Pulmonary artery endothelial cell (primary cell): Measurements from ENCODE around the gene MPO. TPM values are rescaled to one million over a fixed set of nuclear protein-coding genes. Genes with fewer than 3 reads are reported as not detected.

Experiments used
- DNase-seq: peaks from one replicate; pipeline ENCODE4 v3.0.0-alpha.2; 2011; ENCODE audit warnings: low read depth, low spot score
- total RNA-seq: library from RNA; depleted of rRNA; stranded (reverse); fragments of >200 nt; gene quantifications from 2 replicates; pipeline ENCODE4 v1.2.3, GENCODE V29; 2014

The MPO gene
- total RNA-seq, 1 donor from 2014 or later = under 0.01 TPM

DNA sequence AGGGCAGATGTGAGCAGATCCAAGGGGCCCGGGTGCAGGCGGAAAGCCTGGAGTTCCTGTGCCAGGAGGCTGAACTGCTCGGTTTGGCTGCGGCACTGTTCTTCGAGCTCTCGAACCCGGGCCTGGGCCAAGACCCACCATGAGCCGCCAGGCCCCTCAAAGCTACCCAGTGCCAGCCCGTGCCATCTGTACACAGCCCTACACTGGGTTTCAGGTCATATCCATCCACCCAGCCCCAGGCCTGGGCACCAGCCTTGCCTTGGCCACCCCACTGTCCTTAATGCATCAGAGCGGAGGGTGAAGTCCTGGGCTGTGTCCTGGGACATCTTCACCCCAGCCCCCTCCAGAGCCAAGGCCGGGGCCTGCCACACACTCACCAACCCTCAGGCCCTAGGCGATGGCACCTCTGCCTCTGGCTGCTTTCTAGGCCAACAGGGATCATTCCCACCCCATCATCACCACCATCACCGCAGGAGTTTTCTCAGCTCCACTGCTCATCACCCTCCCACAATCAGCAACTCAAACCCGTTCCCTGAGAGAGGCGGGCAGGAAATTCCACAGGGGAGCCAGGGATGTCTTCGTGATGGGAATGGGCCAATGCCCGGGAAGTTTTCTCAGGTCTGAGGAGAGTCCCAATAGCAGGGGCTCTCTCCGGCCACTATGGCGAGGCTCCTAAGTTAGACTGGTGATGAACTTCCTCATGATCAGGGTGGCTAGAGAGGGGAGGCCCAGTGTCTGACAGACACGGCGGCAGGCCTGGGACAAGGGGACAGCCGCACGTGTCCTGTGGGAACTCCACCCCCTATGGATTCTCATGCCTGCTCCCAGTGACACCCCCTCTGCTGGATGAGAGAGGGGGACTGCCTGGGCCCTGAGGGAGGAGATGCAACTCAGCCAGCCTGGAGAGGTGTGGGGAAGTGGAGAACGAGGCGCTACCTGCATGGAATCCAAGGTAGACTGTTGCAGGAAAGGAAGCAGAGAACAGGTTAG lies 38.7 kb upstream of the MPO start:
- no peak for DNase-seq

DNA sequence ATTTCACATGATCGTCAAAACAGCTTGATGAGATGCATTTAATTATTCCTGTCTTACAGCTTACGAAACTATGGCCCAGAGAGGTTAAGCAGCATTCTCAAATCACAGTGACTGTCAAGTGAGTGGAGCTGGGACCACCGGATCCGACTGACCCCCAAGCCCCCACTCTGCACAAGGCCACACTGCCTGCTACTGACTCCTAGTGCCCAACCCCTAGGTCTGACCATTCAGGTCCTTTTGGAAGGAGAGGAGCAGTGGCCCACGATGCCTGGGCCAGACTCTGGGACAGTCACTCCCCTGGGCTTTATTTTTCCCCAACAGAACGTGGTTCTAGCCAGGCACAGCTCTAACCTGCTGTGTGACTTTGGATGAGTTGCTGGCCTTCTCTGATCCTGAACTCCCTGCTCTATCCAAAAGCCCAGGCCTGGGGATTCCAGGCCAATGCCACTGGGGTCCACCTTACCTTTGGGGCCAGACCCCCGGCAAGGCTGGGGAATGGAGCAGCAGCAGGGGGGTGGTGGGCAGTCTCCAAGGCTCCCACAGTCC lies 38.0 kb upstream of the MPO start:
- no peak for DNase-seq

DNA sequence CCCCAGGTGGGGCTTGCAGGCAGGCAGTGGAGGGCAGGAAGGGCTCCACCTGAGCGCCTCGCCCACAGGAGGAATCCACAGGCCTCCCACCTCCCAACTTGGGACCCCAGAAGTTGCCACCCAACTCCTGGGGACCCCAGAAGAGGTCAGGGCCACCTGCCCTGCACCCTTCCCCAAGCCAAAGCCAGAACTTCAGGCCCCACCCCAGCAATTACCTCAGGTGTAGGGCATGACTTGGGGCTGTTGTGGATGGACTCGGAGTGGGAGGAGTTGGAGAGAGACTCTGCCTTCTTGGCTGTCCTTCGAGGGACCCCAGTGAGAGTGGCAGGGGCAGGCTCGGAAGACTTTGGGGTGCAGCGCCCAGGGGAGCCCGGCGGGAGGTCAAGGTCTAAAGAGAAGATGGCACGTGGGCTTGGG lies 37.3 kb upstream of the MPO start:
- no peak for DNase-seq

DNA sequence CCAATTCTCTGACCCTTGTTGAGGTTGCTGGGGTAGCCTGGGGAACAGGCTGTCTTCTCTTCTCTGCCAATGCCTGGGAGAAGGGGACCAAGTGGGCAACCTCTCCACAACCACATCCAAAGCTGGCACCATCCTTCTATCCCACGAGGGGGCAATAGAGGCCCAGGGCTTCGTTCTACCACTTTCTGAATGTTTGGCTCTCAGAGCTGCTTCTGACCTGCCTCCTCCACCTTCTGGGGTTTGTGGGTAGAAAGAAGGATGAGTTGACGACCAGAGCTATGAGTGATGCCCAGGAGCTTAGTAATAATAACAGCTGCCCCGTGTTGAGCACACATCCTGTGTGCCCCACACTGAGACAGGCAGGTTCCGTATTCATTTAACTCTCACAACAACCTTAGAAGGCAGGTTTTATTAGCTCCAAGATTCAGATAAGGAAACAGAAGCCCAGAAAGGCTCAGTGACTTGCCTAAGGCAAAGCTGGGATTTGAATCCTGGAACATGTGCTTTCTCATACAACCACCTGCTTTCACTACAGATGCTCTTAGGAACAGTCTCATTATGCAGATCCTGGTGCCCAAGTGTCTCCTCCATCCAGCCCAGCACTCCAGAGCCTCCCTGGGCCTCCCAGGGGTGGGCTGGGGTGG lies 36.8 kb upstream of the MPO start:
- DNase-seq = no peak

DNA sequence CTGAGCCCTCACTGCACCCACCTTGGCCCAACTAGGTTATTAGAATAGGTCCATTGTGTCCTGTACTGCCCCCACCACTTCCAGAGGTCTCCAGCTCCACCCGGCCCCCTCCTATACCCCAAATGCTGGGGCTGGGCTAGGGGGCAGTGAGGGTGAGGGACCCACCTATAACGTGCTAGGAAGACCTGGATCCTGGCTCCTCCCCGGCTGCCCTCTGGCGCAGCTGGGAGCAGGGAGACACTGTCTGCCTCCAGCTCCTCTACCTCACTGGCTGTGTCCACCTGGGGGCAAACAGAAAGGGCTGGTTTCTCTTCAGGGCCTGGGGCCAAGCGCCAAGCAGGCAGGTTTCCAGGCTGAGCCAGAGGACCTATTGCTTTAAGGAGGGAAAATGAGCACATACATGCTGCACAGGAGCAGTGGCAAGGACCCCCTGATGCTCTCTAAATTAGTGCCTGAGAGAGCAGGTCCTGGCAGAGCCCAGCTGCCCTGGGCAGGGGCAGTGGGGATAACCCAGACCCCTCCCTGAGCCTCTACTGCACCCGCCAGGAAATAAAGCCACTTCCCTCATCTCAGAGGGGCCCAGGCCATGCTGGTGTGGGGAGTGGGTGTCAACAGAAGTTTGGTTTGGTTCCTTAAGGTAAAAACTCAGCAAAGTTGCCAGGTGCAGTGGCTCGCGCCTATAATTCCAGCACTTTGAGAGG lies 35.7 kb upstream of the MPO start:
- DNase-seq = no peak

DNA sequence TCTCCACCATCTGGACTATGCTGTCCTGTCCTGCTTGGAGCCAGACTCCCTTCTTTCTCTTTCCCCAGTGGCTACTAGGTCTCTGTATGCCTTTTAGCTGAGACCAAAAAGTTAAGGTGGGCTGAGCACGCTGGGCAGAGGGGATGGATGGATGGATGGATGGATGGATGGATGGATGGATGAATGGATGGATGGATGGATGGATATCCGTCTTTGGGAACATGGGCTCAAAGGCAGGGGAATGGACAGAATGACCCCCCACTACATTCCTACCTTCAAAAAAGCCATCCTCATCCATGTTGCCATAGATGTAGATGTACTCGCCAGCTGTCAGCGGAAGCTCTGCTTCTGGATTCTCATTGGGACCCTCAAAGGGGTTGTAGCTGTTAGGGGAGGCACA lies 35.0 kb upstream of the MPO start:
- DNase-seq = no peak

DNA sequence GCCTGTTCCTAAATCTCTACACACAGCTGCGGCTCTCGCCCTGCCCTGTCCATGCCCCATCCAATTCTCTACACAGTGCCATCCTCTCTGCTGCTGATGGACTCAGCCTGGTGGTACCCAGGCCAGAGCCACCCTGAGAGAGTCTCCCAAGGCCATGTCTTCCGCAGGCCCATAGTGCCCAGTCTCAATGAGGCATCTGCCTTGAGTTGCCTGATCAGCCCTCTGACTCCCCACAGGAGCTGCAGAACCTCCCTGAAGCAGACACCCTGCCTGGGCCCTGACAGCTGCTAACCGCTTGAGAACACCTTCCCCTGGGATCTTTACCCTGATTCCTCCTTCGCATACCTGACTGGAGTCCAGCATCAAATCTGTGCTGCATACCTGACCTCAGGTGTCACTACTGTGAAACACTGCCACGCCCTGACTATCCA lies 34.6 kb upstream of the MPO start:
- DNase-seq = no peak

DNA sequence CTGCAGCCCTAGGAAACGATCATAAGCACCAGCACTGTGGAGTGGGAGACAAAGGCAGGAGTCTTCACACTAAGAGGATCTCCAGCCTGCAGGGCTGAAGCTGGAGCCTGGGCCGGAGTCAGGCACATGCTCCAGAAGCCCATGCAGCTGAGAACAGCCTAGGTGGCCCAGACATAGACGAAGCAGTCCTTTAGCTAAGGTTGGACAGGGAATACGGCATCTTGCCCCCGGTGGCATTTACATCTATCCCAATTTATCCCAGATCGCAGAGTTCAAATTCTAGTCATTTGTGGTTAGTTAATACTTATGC lies 33.9 kb upstream of the MPO start:
- no peak for DNase-seq

DNA sequence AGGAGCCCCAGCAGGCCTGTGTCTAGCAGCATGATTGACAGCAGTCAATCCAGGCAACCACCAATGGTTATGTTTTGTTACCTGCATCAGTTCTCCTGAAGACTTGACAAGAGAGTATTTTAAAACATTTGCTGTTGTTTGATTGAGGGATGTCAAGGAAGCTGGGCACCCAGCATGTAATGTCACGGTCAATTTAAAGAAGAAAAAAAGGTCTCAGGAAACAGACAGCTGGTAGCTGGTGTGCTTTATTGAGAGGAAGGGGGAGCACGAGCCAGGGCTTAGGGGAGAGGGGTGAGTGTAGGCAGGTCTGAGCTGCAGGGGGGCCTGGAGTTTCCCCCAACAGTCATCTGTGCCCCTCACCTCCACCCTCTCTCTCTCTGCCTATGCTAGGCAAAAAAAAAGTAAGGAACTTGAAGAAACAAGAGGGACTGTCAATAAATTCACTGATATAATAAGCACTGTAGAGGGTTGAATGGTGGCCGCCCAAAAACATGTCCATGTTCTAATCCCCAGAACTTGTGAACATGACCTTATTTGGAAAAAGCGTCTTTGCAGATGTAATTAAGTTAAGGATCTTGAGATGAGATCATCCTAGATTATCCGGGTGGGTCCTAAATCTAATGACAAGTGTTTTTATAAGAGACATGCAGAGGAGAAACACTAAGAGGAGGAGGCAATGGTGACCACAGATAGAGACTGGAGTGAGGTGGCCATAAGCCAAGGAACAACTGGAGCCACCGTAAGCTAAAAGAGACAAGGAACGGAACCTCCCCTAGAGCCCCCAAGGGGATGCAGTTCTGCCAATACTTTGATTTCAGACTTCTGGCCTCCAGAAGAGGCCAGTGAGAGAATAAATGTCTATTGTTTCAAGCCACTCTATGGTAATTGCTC lies 33.3 kb upstream of the MPO start:
- DNase-seq = no peak

DNA sequence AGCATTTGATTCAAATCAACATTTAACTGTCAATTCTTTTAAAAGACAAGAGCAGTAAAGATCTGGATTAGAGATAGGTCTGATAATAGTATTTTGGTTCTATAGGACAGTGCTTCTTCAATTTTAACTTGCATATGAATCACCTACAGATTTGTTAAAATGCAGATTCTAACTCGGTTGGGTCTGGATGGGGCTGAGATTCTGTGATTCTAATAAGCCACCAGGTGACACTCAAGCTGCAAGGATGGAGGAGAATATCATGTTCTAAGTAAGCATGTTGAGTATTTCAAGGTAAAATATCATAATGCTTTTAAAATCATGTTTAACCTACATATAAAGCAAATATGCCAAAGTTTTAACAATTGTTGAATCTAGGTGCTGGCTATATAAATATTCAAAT lies 32.1 kb upstream of the MPO start:
- no peak for DNase-seq

DNA sequence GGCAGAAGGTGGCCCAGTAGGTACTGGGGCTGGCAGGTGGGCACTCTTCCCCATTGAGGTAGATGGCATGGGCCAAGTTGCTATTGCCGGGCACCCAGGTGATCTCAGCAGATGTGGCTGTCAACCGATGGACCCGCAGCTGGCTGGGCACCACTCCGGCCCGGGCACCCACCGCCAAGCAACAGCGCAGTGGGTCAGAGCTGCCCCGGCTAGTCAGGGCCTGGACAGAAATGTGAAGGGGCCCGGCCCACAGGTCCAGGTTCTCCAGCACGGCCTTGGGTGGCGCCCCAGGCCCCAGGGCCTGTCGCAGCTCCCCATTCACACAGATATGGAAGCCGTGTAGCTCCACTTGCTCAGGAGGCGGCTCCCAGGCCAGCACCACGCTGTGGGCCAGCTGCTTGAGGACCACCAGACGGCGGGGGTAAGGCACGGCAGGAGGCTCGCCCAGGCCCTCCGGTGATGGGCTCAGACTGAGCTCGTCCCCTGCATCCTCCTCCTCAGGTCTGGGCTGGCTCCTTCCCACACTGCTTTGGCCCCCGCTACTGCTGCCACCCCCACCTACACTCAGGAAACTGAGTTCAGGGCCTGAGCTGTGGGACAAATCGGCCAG lies 31.4 kb upstream of the MPO start:
- no peak for DNase-seq

DNA sequence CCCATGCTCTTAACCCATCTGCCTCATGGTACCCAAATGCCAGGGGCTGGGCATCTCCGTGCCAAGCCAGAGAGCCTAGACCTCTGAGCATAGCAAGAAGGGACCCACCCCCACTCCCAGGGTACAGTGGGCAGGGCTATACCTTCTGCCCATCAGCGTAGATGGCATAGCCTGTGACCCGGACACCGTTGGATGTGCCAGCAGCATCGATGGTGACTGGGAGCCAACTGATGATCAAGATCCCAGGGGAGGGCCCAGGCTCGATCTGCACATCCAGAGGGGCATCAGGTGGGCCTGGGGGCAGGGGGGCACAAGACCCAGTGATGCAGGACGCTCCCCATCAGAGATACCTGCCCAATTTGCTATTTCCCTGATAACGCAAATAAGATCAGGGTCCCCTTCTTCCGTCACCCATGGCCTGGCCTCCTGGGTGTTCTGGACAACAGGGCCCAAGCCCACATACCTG lies 30.7 kb upstream of the MPO start:
- DNase-seq = no peak

DNA sequence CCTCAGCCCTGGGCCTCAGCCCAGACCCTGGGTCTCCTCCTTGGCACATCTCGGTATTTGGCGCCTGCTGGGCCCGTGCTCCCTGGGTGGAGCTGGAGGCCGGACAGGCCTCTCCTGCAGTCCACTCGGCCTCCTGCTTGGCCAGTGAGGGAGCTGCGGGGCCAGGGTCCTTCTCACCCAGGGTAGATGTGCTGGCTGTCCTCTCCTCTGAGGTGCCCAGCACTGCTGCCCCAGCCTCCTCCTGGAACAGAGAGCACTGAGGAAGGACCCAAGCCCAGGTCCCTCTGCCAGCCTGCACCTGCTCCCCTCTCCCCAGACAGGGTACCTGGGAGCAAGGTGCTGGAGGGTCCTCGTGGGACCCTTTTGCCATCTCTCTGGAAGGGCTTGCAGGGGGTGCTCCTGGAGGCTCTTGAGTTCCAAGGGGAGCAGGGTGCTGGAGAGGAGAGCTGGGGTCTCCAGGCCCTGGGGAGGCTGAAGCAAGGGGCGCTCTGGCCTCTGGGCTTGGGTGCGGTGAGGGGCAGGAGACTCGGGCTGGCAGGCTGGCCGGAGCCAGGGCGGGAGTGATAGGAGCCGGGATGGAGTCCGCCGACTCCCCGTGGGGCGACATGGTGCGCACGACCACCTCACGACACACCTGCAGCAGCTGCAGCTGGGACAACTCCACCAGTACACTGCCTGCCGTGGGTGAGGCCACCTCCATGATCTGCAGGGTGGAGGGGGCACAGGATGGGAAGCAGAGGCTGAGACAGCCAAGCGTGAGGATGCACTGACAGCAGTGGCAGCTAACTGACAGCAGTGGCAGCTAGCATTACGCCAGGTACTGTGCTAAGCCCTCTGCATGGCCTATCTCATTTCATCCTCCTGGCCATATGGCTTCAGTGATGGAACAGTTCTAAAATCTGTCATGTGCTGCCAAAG lies 30.0 kb upstream of the MPO start:
- DNase-seq = no peak

DNA sequence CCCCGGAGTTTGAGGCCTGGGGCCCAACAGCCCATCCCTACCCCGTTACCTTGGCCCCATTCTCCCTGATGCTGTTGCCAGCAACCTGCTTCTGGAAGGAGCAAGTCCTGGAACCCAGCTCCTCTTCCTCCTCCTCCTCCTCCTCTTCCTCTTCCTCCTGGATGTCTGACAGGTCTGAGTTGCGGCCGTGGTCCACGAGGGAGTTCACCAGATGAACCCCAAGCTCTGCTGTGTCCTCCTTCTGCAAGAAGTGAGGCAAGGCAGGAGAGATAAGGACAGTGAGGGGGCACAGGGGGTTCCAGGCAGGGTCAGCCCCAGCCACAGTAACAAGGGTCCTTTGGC lies 29.2 kb upstream of the MPO start:
- DNase-seq = no peak

DNA sequence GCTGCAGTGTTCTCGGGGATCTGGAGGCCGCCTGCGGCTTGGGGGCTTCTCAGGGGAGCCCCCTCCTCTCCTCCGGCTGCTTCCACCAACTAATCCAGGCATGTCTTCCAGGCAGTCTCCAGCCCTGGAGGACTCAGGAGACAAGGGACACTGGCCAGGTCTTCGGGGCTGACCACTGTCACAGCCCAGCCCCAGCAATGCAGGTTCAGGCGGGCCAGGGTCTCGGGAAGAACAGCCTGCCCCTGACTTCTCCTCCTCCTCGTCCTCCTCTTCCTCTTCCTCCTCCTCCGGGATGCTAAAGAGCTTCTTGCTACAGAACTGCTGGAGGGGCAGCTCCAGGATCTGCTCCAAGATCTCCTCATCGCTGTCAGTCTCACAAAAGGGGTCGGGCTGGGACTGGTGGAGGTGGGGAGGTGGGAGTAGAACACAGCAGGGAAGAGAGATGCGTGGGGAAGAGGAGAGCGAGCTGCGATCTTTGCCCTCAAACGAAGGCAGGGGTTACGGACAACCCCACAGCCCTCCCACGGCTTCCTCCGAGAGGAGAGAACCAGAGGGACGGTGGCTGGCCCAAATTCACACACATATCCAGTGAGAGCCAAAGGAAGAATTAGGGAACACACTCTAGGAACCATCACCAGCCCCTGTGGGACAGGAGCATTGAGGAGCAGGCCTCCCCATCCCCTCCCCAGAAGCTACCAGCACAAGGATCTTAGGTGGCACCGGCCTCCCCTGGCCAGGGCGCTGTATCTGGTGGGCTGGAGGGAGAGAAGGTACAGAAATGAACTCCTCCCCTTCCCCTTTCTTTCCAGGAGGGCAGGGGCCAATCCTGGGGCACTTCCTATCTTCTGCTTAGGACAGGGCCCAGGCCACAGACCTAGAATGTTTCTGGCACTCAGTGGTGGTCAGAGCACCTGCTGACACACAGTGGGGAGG lies 28.5 kb upstream of the MPO start:
- no peak for DNase-seq

DNA sequence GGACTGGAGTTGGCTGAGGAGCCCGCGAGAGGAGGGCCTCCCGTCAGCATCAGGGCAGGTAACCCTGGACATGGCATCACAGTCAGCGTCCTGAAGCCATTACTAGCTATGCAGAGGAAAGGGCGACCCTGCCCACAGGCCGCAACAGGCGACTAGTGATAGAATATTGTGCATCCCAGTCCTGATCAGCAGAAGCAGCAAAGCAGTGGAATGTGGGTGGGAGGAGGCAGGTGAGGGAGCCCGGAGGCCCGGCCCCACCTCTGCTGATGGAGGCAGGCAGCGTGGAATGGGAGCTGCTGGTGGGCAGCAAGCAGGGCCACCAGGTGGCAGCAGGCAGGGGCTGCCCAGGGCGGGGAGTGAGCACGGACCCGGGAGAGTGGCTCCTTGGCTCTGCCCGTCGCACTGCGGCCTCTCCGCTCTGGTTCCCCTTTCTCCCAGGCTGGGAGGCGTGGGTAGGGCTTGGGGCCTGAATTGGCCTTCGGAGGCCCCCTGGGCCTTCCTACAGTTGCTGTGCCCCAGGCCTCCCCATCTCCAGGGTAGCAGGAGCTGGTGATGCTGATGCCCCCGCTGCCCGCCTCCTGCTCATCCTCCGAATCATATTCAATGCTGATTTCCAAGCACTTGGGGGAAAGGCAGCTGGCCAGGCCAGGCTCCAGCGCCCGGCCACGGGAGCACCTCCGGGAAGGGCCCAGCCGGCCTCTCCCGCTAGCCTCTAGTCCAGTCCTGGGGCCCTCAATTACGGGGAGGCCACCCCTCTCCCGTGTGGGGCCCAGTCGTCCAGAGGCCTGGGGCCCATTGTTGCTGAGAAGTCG lies 27.6 kb upstream of the MPO start:
- DNase-seq = no peak

DNA sequence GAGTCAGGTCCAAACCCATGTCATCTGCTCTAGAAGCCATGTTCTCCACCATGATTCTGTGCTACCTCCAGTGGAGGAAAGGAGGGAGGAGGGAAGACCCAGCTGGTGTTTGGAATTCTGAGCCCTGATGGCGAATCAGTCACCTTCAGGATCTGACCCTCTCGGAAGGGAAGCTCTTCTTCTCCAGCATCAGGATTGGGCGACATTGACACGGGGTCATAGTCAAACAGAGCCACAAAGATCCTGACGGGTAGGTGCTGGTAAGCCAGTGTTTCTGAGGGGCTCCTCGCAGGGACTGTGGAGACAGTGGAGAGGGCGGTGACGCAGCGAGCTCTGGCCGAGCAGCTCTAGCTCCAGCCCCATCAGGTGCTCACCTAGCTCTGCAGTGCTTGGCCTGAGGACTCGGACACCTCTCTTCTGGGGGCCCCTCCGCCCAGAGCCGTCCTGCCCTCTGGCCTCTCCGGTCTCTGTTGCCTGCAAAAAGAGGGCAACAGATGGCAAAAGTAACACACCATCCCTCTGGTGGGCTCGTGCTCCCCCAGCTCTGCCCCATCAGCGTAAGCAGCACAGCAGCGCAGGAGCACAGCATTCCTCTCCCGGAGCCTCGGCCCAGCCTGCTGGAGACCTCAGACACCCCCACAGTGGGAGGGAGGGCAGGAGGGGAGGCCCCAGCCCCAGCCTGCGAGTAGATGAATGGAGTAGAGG lies 26.9 kb upstream of the MPO start:
- DNase-seq = no peak
